ENCODE data around the gene TIMP1.

The TIMP1 gene

GRCh38 chrX:47573341-47574075 lies 8.7 kb upstream of the TIMP1 start:
- no peak for DNase-seq (ENCODE audit: low spot score)

GRCh38 chrX:47574076-47574546 lies 8.1 kb upstream of the TIMP1 start:
- no peak for DNase-seq (ENCODE audit: low spot score)

GRCh38 chrX:47574547-47575301 lies 7.5 kb upstream of the TIMP1 start:
- no peak for DNase-seq (ENCODE audit: low spot score)

- no peak for DNase-seq (ENCODE audit: low spot score)
These were observed 6.0 kb upstream of the TIMP1 start for GRCh38 chrX:47576021-47576898.

GRCh38 chrX:47577424-47577823 lies 4.8 kb upstream of the TIMP1 start:
- DNase-seq (ENCODE audit: low spot score), result no peak

GRCh38 chrX:47577901-47578300 lies 4.3 kb upstream of the TIMP1 start:
- no peak for DNase-seq (ENCODE audit: low spot score)

- DNase-seq (ENCODE audit: low spot score), result no peak
These were observed 3.5 kb upstream of the TIMP1 start for GRCh38 chrX:47578692-47579091.

GRCh38 chrX:47579537-47579936 lies 2.7 kb upstream of the TIMP1 start:
- no peak for DNase-seq (ENCODE audit: low spot score)

- no peak for DNase-seq (ENCODE audit: low spot score)
These were observed 1.1 kb downstream of the TIMP1 start for GRCh38 chrX:47583240-47583861.

GRCh38 chrX:47584714-47585113 lies 2.5 kb downstream of the TIMP1 start:
- DNase-seq (ENCODE audit: low spot score), result no peak

GRCh38 chrX:47585273-47585672 lies 3.0 kb downstream of the TIMP1 start:
- DNase-seq (ENCODE audit: low spot score), result no peak

- DNase-seq (ENCODE audit: low spot score), result no peak
These were observed 4.0 kb downstream of the TIMP1 start for GRCh38 chrX:47586043-47586787.

- no peak for DNase-seq (ENCODE audit: low spot score)
These were observed 5.1 kb downstream of the TIMP1 start for GRCh38 chrX:47587091-47587891.

- DNase-seq (ENCODE audit: low spot score), result no peak
These were observed 5.9 kb downstream of the TIMP1 start for GRCh38 chrX:47587906-47588735.

GRCh38 chrX:47590984-47591383 lies 8.7 kb downstream of the TIMP1 start:
- no peak for DNase-seq (ENCODE audit: low spot score)

- no peak for DNase-seq (ENCODE audit: low spot score)
These were observed 11.3 kb downstream of the TIMP1 start for GRCh38 chrX:47593522-47593921.

GRCh38 chrX:47595716-47596251 lies 13.5 kb downstream of the TIMP1 start:
- no peak for DNase-seq (ENCODE audit: low spot score)

- no peak for DNase-seq (ENCODE audit: low spot score)
These were observed 14.0 kb downstream of the TIMP1 start for GRCh38 chrX:47596256-47596655.

GRCh38 chrX:47597222-47597621 lies 15.0 kb downstream of the TIMP1 start:
- no peak for DNase-seq (ENCODE audit: low spot score)
